Hepatocyte (in vitro differentiated cells): ENCODE data around the gene RASIP1.

Experiments
- EZH2phosphoT487 ChIP-seq: fragments of 200-600 bp; sonication (generic); IDR thresholded peaks from one replicate; pipeline ENCODE4 v1.6.1; 2018; ENCODE audit warnings: antibody characterized with exemption, mild to moderate bottlenecking, low read depth, moderate library complexity; ENCODE audit not compliant: unreplicated experiment, severe bottlenecking
- TF ChIP-seq, protein P1 (sequence below): fragments of 200-600 bp; sonication (generic); IDR thresholded peaks from 2 replicates; pipeline ENCODE4 v1.5.1; 2016; ENCODE audit warnings: antibody characterized with exemption, mild to moderate bottlenecking; ENCODE audit not compliant: poor library complexity

DNA sequence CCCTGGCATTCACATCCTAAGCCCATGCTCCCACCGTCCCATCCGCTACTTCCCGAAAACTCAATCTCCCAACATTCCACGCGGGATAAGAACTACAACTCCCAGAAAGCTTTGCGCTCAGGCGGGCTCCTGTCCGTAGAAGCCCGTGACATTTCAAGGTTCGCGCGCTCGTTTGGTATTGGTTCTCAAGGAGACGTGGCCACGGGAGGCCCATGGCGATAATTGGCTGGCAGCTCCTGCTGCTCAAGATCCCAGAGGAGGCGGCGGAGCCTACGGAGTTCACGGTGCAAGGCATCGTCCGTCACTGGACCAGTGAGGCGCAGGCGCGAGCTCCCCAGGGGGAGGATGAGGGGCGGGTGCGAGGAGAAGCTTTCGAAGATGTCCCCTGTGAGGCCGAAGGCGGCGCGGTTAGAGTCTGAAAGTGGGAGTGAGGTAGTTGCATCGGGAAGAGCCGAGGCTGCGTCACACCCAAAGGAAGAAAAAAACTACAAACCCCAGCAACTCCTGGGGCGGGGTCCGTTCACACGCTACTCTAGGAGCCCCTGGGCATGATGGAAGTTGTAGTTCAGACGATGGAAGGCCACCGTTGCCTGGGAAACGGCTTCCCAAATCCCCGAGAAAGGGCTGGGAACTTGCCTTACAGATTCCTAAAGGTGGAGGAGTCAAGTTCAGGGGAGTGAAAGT lies 19.7 kb downstream of the RASIP1 start:
- TF ChIP-seq, protein P1, sequence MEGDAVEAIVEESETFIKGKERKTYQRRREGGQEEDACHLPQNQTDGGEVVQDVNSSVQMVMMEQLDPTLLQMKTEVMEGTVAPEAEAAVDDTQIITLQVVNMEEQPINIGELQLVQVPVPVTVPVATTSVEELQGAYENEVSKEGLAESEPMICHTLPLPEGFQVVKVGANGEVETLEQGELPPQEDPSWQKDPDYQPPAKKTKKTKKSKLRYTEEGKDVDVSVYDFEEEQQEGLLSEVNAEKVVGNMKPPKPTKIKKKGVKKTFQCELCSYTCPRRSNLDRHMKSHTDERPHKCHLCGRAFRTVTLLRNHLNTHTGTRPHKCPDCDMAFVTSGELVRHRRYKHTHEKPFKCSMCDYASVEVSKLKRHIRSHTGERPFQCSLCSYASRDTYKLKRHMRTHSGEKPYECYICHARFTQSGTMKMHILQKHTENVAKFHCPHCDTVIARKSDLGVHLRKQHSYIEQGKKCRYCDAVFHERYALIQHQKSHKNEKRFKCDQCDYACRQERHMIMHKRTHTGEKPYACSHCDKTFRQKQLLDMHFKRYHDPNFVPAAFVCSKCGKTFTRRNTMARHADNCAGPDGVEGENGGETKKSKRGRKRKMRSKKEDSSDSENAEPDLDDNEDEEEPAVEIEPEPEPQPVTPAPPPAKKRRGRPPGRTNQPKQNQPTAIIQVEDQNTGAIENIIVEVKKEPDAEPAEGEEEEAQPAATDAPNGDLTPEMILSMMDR: no peak
- TF ChIP-seq EZH2phosphoT487: no peak
